Gastroesophageal sphincter (tissue), 4 donors: ENCODE data around the gene AP3S2. TPM values are rescaled to one million over a fixed set of nuclear protein-coding genes. Genes with fewer than 3 reads are reported as not detected.

Experiments
- ATAC-seq: fragments of 150-250 bp; one replicate; pipeline ENCODE4 v1.9.1; 2016; ENCODE audit warnings: mild to moderate bottlenecking, moderate library complexity
- H3K27ac ChIP-seq, 4 donors: fragments of 200-600 bp; sonication (generic) in 3 of 4; 1 replicate in 3 of 4; 2 replicates in 1 of 4; pipeline ENCODE4 v1.5.1; 2016 to 2019
- H3K27me3 ChIP-seq: fragments of 200-600 bp; sonication (generic); one replicate; pipeline ENCODE4 v1.5.1; 2019
- H3K36me3 ChIP-seq, 2 donors: fragments of 200-600 bp; sonication (generic); one replicate each; pipeline ENCODE4 v1.5.1; 2019; ENCODE audit warnings: control low read depth in 1 of 2
- H3K4me1 ChIP-seq, 3 donors: fragments of 200-600 bp; sonication (generic); 1 replicate in 2 of 3; 2 replicates in 1 of 3; pipeline ENCODE4 v1.5.1; 2016 to 2019; ENCODE audit warnings: control low read depth in 2 of 3
- H3K4me3 ChIP-seq, 2 donors: fragments of 200-600 bp; sonication (generic); one replicate each; pipeline ENCODE4 v1.5.1; 2019; ENCODE audit warnings: mild to moderate bottlenecking in 1 of 2, moderate library complexity in 1 of 2
- H3K9me3 ChIP-seq, 3 donors: fragments of 200-600 bp; sonication (generic); one replicate each; pipeline ENCODE4 v1.5.1; 2017 to 2019; ENCODE audit warnings: control low read depth in 2 of 3
- CTCF ChIP-seq, 4 experiments: fragments of 200-600 bp in 2 of 4; fragments of 450-650 bp in 2 of 4; sonication (generic) in 1 of 4; IDR thresholded peaks; one replicate each; pipeline ENCODE4 v1.5.1; 2017 to 2019; ENCODE audit warnings: antibody characterized with exemption in 4 of 4, mild to moderate bottlenecking in 2 of 4, moderate library complexity in 2 of 4
- EP300 ChIP-seq: sonication (generic); formaldehyde crosslinking; IDR thresholded peaks from one replicate; pipeline ENCODE4 v1.6.1; 2017; ENCODE audit warnings: antibody characterized with exemption, mild to moderate bottlenecking
- POLR2A ChIP-seq, 2 donors: fragments of 450-650 bp; IDR thresholded peaks; one replicate each; pipeline ENCODE4 v1.6.1; 2017; ENCODE audit warnings: antibody characterized with exemption in 2 of 2, mild to moderate bottlenecking in 2 of 2, moderate library complexity in 1 of 2
- POLR2AphosphoS5 ChIP-seq: sonication (generic); formaldehyde crosslinking; IDR thresholded peaks from one replicate; pipeline ENCODE4 v1.6.1; 2017; ENCODE audit warnings: antibody characterized with exemption
- WGBS, 2 donors: methylation state at CpG; one replicate each; pipeline ENCODE4 v1.1.5; 2018; ENCODE audit warnings: low coverage in 1 of 2; 5-methylcytosine and 5-hydroxymethylcytosine counted together
- total RNA-seq, 4 donors: library from RNA; depleted of rRNA; stranded (reverse); fragments of >200 nt; gene quantifications; one replicate each; pipeline ENCODE4 v1.1.0, GENCODE V29; 2016

Gene AP3S2
- total RNA-seq, 4 donors from 2014 or later, result 38.9 to 60.2 (median 46.2) TPM

DNA sequence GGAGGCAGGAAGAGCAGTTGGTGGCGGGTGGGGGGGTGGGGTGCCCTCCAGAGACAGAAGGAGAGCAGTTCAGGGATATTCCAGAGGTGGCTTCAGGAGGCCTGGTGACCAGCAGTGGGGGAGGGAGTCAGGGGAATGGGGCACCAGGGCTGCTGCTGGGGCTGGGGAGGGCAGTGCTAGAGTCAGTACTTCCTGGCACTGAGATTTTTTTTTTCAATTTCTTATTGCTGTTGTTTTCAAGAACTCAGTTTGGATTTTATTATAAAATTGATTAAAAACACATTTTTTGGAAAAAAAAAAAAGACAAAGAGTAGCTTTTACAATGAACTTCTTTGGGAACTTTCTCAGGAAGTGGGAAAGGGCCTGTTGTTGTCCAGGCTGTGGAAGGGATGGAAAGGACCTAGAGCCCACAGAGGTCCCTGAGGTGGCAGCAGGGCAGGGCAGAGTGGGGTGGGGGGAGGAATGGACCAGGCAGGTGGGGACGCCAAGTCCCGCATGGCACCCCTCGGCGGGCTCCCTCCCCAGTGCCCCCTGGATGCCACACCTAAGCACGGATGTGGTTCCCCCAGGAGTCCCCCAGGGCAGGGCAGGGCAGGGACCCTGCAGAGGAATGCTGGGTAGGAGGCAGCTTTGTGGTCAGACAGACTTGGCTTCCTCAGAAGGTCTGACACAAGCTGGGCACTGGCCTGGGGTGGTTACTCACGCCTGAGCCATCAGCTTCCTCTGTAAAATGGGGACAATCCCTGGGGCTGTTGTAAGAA lies 70.7 kb downstream of the AP3S2 start:
- TF ChIP-seq POLR2AphosphoS5 (no peak), CTCF (IDR thresholded peaks at IDR 0.05) (no peak), EP300 (no peak), POLR2A (IDR thresholded peaks at IDR 0.05) (no peak)
- Histone ChIP-seq H3K4me1 (peaks cover 0 to 9% (median 4%) of the 10 kb centered on the region in 3 donors), H3K4me3 (no peak overlapping the region), H3K9me3 (no peaks in the 10 kb centered on the region), H3K27me3 (peaks cover 38% of the 10 kb centered on the region), H3K36me3 (no peaks in the 10 kb centered on the region), H3K27ac (no peak overlapping the region)
- no peak for ATAC-seq
- WGBS, 2 donors, result 67% methylated on average over 3 of the region's 7 CpGs; no CpG with 5 or more reads in 1 of the 2 donors

- Histone ChIP-seq H3K4me3 (no peak overlapping the region), H3K36me3 (no peaks in the 10 kb centered on the region), H3K27me3 (peaks cover 43% of the 10 kb centered on the region), H3K27ac (no peak overlapping the region), H3K4me1 (peaks cover 0 to 3% (median 0%) of the 10 kb centered on the region in 3 donors), H3K9me3 (no peaks in the 10 kb centered on the region)
- TF ChIP-seq CTCF (IDR thresholded peaks at IDR 0.05), result no peak
- TF ChIP-seq EP300, result no peak
- TF ChIP-seq POLR2A (IDR thresholded peaks at IDR 0.05), result no peak
- TF ChIP-seq POLR2AphosphoS5, result no peak
- WGBS, 2 donors, result 70 to 79% methylated on average over 3 to 5 of the region's 5 CpGs
- ATAC-seq, result no peak
These were observed 71.2 kb downstream of the AP3S2 start for GRCh38 chr15:89822611-89822950.

- WGBS, 2 donors, result 49 to 63% methylated on average over 4 of the region's 11 CpGs
- Histone ChIP-seq H3K9me3 (no peaks in the 10 kb centered on the region), H3K4me1 (no peaks in the 10 kb centered on the region), H3K27me3 (peaks cover 49% of the 10 kb centered on the region), H3K27ac (no peak overlapping the region), H3K4me3 (no peak overlapping the region), H3K36me3 (no peaks in the 10 kb centered on the region)
- no peak for ATAC-seq
- TF ChIP-seq POLR2A (IDR thresholded peaks at IDR 0.05) (no peak), POLR2AphosphoS5 (no peak), EP300 (no peak), CTCF (IDR thresholded peaks at IDR 0.05) (no peak)
These were observed 71.8 kb downstream of the AP3S2 start for GRCh38 chr15:89822026-89822425.

GRCh38 chr15:89820666-89821611 lies 72.9 kb downstream of the AP3S2 start:
- Histone ChIP-seq H3K9me3 (peaks cover 0 to 7% (median 0%) of the 10 kb centered on the region in 3 donors), H3K36me3 (no peaks in the 10 kb centered on the region), H3K27ac (no peak overlapping the region), H3K27me3 (peaks cover 59% of the 10 kb centered on the region), H3K4me1 (no peaks in the 10 kb centered on the region), H3K4me3 (no peak overlapping the region)
- peak; percentile 58 for ATAC-seq
- 52 to 58% methylated on average over 3 to 8 of the region's 12 CpGs for WGBS, 2 donors
- TF ChIP-seq POLR2A (IDR thresholded peaks at IDR 0.05), result no peak
- TF ChIP-seq POLR2AphosphoS5, result no peak
- no peak for TF ChIP-seq EP300
- TF ChIP-seq CTCF (IDR thresholded peaks at IDR 0.05), result no peak
